K562 (cell line): ENCODE measurements around the gene ZBED4. TPM values are rescaled to one million over a fixed set of nuclear protein-coding genes. Genes with fewer than 3 reads are reported as not detected.
A peak's percentile ranks its signal among the peaks of the same experiment; 100 is the strongest.

Experiments
- ATAC-seq: fragments of 200-7000 bp; cut with Tn5 transposase; 3 replicates; pipeline ENCODE4 v1.9.1; 2020; ENCODE audit warnings: moderate library complexity
- BruUV-seq: library from RNA; stranded (reverse); fragments of 400-500 nt; replicated peaks from 2 replicates; lab custom pipeline; 2021; lab: Mats Ljungman, UMichigan
- CTCF ChIA-PET: fragments of 300-600 bp; formaldehyde crosslinking; extraction: SDS; loops from one replicate; lab custom pipeline; 2021; ENCODE audit warnings: low intra/inter-chr PET ratio; lab: Yijun Ruan, JAX
- POLR2A ChIA-PET: fragments of 300-600, 350-650 bp; sonication (Branson Sonifier 250); formaldehyde crosslinking; extraction: SDS; loops from one replicate; lab custom pipeline; 2021; ENCODE audit warnings: antibody characterized with exemption, inconsistent platforms; lab: Yijun Ruan, JAX
- DNase-seq, 4 experiments: peaks; one replicate each; pipeline versions ENCODE4 v3.0.0 to v3.0.0-alpha.2; 2011 to 2018; ENCODE audit warnings: low spot score in 3 of 4, mixed read lengths in 3 of 4; ENCODE audit errors: extremely low read depth in 1 of 4
- FAIRE-seq: peaks from 2 replicates; lab custom pipeline; 2011; peaks lifted over from hg19 to GRCh38; lab: Jason Lieb, UNC
- H2AFZ ChIP-seq: 2 replicates; pipeline ENCODE4 v1.6.0; 2011; ENCODE audit warnings: low read depth, low read length, control low read depth, inconsistent platforms
- H3K27ac ChIP-seq: fragments of 200-600 bp; 3 replicates; pipeline ENCODE4 v1.8.0; 2011; ENCODE audit warnings: low read depth, mild to moderate bottlenecking, control low read depth, inconsistent platforms, low read length, moderate library complexity, mixed read lengths; ENCODE audit errors: extremely low read depth
- H3K27me3 ChIP-seq, 2 experiments: fragments of 300-600 bp in 1 of 2; 2 replicates in 1 of 2; 3 replicates in 1 of 2; pipeline versions ENCODE4 v1.6.0 to v1.8.0; 2011; ENCODE audit warnings: inconsistent platforms in 2 of 2, low read length in 2 of 2, mild to moderate bottlenecking in 1 of 2, mixed read lengths in 1 of 2, moderate library complexity in 1 of 2; ENCODE audit not compliant: control insufficient read depth in 2 of 2, insufficient read depth in 2 of 2
- H3K36me3 ChIP-seq: fragments of 300-600 bp; 3 replicates; pipeline ENCODE4 v1.8.0; 2011; ENCODE audit warnings: mild to moderate bottlenecking, low read length, inconsistent platforms; ENCODE audit not compliant: control insufficient read depth, insufficient read depth
- H3K4me1 ChIP-seq, 2 experiments: fragments of 200-600 bp in 1 of 2; replicated peaks in 1 of 2; 2 replicates in 1 of 2; 3 replicates in 1 of 2; pipeline versions ENCODE4 v1.5.1 to v1.8.0; 2011; ENCODE audit warnings: inconsistent platforms in 2 of 2, low read length in 2 of 2, mild to moderate bottlenecking in 1 of 2, mixed read lengths in 1 of 2, moderate library complexity in 1 of 2; ENCODE audit not compliant: control insufficient read depth in 2 of 2, insufficient read depth in 2 of 2
- H3K4me2 ChIP-seq: 2 replicates; pipeline ENCODE4 v1.6.1; 2011; ENCODE audit warnings: low read length, control low read depth, inconsistent platforms, mixed read lengths; ENCODE audit not compliant: insufficient read depth
- H3K4me3 ChIP-seq: fragments of 200-600 bp; sonication (generic), shearing (Covaris generic); 2 replicates; pipeline ENCODE4 v1.5.1; 2016; ENCODE audit warnings: control low read depth, inconsistent platforms
- H3K79me2 ChIP-seq: fragments of 200-600 bp; 3 replicates; pipeline ENCODE4 v1.8.0; 2011; ENCODE audit warnings: low read length, inconsistent platforms; ENCODE audit not compliant: control insufficient read depth, insufficient read depth
- H3K9ac ChIP-seq, 2 experiments: 2 replicates each; pipeline versions ENCODE4 v1.6.0 to v1.6.1; 2011; ENCODE audit warnings: low read depth in 2 of 2, low read length in 2 of 2, control low read depth in 1 of 2, inconsistent platforms in 1 of 2, mild to moderate bottlenecking in 1 of 2, mixed read lengths in 1 of 2; ENCODE audit not compliant: insufficient read depth in 1 of 2
- H3K9me1 ChIP-seq: one replicate; pipeline ENCODE4 v1.6.0; 2011; ENCODE audit warnings: inconsistent platforms, mild to moderate bottlenecking, low read length, moderate library complexity; ENCODE audit not compliant: control insufficient read depth, insufficient read depth
- H3K9me3 ChIP-seq: replicated peaks from 2 replicates; pipeline ENCODE4 v1.5.1; 2011; ENCODE audit warnings: low read depth, low read length, inconsistent platforms; ENCODE audit not compliant: control insufficient read depth, insufficient read depth
- H4K20me1 ChIP-seq: replicated peaks from 2 replicates; pipeline ENCODE4 v1.6.1; 2011; ENCODE audit warnings: low read length, inconsistent platforms, mixed read lengths; ENCODE audit not compliant: control insufficient read depth, insufficient read depth
- MTA1 ChIP-seq: fragments of 450-650 bp; IDR thresholded peaks from 2 replicates; pipeline ENCODE4 v1.6.1; 2017; ENCODE audit warnings: borderline replicate concordance
- NFATC3 ChIP-seq: fragments of 450-650 bp; IDR thresholded peaks from 2 replicates; pipeline ENCODE4 v1.6.1; 2017; ENCODE audit warnings: mild to moderate bottlenecking
- RBFOX2 ChIP-seq: fragments of 200-400 bp; formaldehyde crosslinking; IDR thresholded peaks from 2 replicates; pipeline ENCODE4 v1.6.1; 2017; ENCODE audit warnings: low read depth, mild to moderate bottlenecking, low read length, moderate library complexity
- SIN3B ChIP-seq: fragments of 450-650 bp; IDR thresholded peaks from 2 replicates; pipeline ENCODE4 v1.6.1; 2017; ENCODE audit warnings: low read depth, mild to moderate bottlenecking, moderate library complexity
- ZNF436 ChIP-seq: fragments of 250-450, 450-650 bp; sonication (Bioruptor Pico); formaldehyde crosslinking; IDR thresholded peaks from 2 replicates; pipeline ENCODE4 v1.7.0; 2020; ENCODE audit warnings: mild to moderate bottlenecking
- WGBS: fragments of 100-300 bp; shearing (Covaris generic); methylation state at CpG from one replicate; pipeline ENCODE4 v1.1.6; 2016; ENCODE audit warnings: low coverage, mixed read lengths; ENCODE audit not compliant: insufficient coverage; ENCODE audit errors: missing lambda C conversion rate; 5-methylcytosine and 5-hydroxymethylcytosine counted together
- in situ Hi-C: fragments of 300-500 bp; cut with MboI; formaldehyde crosslinking; loops from 4 replicates; pipeline ENCODE4 v1.15.0; 2018; ENCODE audit warnings: inconsistent platforms, mixed read lengths
- intact Hi-C: fragments of 100-400 bp; cut with micrococcal nuclease; formaldehyde crosslinking; loops from 2 replicates; pipeline ENCODE4 v1.14.2; 2022
- polyA plus RNA-seq, 8 experiments: library from polyadenylated mRNA; depleted of rRNA in 4 of 8; stranded (reverse) in 5 of 8; unstranded in 3 of 8; fragments of >200 nt; fragmentation: Nextera tagmentation in 2 of 8; fragmentation: Illumina TruSeq in 1 of 8; extraction: Ambion mirVana in 2 of 8; extraction: Trizol in 1 of 8; gene quantifications; 2 replicates each; pipeline versions ENCODE4 v1.2.1 to v1.2.3, GENCODE V29; 2011 to 2014; ENCODE audit warnings: inconsistent platforms in 1 of 8, missing spikeins in 1 of 8
- total RNA-seq, 7 experiments: library from RNA; depleted of rRNA in 6 of 7; stranded (reverse); fragments of >200 nt in 6 of 7; fragmentation: Illumina TruSeq in 2 of 7; extraction: Trizol in 2 of 7; gene quantifications; 2 replicates each; pipeline versions ENCODE4 v1.2.1 to v1.2.3, GENCODE V29; 2011 to 2021; ENCODE audit warnings: low replicate concordance in 1 of 7
- TF ChIP-seq, protein P1 (sequence below): sonication (generic); formaldehyde crosslinking; IDR thresholded peaks from 2 replicates; pipeline ENCODE4 v1.8.1; 2023; ENCODE audit warnings: mild to moderate bottlenecking, missing genetic modification reagents

ZBED4 gene
- total and polyA plus RNA-seq, 9 of the 15 experiments (the other 6 are each of a cell fraction or from before 2014, with no cell fraction given) = 1.5 to 16.8 (median 7.4) TPM

DNA sequence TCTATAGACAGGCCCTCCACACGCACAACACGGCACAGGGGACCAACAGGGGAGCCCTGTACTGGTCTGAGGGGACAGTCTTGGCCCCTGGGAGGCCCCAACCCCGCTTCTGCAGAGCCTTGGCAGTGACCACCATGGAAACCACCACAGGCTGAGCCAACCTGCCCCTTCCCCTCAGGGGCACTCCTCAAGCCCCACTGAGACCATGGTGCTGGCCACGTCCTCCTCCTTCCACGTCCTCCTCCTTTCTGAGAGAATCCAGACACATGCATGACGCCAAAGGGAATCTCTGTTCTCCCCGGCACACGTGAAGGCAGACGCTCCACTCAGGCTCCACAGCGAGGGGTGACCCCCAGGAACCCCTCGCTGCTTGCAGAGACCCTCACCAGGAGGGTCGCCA lies 28.7 kb upstream of the ZBED4 start:
- intact Hi-C loops (no loop called here), in situ Hi-C loops (loop anchor here (10.0 kb wide), 1 partner anchor 90 kb away; the partner anchor contains the start of genes ALG12 and CRELD2)
- Histone ChIP-seq H3K4me3 (no peak overlapping the region), H3K4me2 (no peak overlapping the region), H4K20me1 (peaks cover 21% of the 10 kb centered on the region; the same call in 1 of the 2 replicates), H3K9me3 (no peaks in the 10 kb centered on the region), H2AFZ (no peak overlapping the region), H3K9me1 (no peaks in the 10 kb centered on the region), H3K4me1 (peaks cover 7 to 51% of the 10 kb centered on the region in 2 experiments; a peak in 4 of 5 replicates), H3K36me3 (peaks cover 54% of the 10 kb centered on the region; the same call in 2 of the 3 replicates), H3K27me3 (no peaks in the 10 kb centered on the region), H3K79me2 (peaks cover 69% of the 10 kb centered on the region), H3K27ac (no peak overlapping the region), H3K9ac (peak overlapping the region in 1 of 2 experiments; percentile 81; a peak in 2 of 4 replicates)
- 100% methylated on average over 5 of the region's 12 CpGs for WGBS
- ChIA-PET POLR2A (interaction anchor here (1.5 to 2.1 kb wide), 2 partner anchors 14 to 31 kb away, joined by 5 to 6 read pairs; no protein-coding TSS in a partner anchor), CTCF (no interaction called here)
- no peak for FAIRE-seq
- BruUV-seq = no TSS peak
- ATAC-seq = no peak
- no peak for DNase-seq
- TF ChIP-seq NFATC3 (no peak), RBFOX2 (peak; percentile 55; the same call in 1 of the 2 replicates)

DNA sequence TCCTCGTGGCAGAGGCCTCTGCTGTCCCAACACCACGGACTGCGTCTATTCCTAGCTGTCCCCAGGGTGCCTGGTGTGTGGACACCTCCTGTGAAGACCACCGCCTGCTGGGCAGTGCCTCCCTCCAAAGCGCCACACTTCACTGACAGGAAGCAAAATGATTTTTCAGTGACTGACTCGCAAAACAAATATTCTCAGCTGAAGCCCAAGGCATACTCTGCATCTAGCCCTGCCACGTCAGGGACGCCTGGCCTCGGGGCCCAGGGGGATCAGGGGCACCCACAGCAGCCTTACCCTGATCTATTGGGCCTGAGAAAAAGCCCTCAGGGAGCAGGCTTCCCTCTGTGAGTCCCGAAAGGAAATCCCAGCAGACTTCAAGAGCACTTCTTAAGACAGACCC lies 28.2 kb upstream of the ZBED4 start:
- H3K27ac ChIP-seq = no peak overlapping the region
- peaks cover 21% of the 10 kb centered on the region; the same call in 1 of the 2 replicates for H4K20me1 ChIP-seq
- H3K79me2 ChIP-seq = peaks cover 64% of the 10 kb centered on the region
- intact Hi-C loops (no loop called here), in situ Hi-C loops (loop anchor here (10.0 kb wide), 1 partner anchor 89 kb away; the partner anchor contains the start of genes ALG12 and CRELD2)
- peaks cover 49% of the 10 kb centered on the region; the same call in 2 of the 3 replicates for H3K36me3 ChIP-seq
- no peaks in the 10 kb centered on the region for H3K9me3 ChIP-seq
- CTCF ChIA-PET = no interaction called here
- peak overlapping the region; percentile 87; the same call in 1 of the 2 replicates for H3K4me2 ChIP-seq
- no peak for FAIRE-seq
- peak overlapping the region in 1 of 2 experiments; percentile 81; a peak in 3 of 4 replicates for H3K9ac ChIP-seq
- DNase-seq = no peak
- no TSS peak for BruUV-seq
- WGBS = 91% methylated on average over 4 of the region's 10 CpGs
- H3K9me1 ChIP-seq = no peaks in the 10 kb centered on the region
- no peak for ATAC-seq
- TF ChIP-seq, protein P1, sequence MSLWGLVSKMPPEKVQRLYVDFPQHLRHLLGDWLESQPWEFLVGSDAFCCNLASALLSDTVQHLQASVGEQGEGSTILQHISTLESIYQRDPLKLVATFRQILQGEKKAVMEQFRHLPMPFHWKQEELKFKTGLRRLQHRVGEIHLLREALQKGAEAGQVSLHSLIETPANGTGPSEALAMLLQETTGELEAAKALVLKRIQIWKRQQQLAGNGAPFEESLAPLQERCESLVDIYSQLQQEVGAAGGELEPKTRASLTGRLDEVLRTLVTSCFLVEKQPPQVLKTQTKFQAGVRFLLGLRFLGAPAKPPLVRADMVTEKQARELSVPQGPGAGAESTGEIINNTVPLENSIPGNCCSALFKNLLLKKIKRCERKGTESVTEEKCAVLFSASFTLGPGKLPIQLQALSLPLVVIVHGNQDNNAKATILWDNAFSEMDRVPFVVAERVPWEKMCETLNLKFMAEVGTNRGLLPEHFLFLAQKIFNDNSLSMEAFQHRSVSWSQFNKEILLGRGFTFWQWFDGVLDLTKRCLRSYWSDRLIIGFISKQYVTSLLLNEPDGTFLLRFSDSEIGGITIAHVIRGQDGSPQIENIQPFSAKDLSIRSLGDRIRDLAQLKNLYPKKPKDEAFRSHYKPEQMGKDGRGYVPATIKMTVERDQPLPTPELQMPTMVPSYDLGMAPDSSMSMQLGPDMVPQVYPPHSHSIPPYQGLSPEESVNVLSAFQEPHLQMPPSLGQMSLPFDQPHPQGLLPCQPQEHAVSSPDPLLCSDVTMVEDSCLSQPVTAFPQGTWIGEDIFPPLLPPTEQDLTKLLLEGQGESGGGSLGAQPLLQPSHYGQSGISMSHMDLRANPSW (CRISPR knock-in tag) = no peak
- TF ChIP-seq MTA1 (no peak), SIN3B (no peak), ZNF436 (CRISPR knock-in tag) (no peak)
- TF ChIP-seq, all 486 proteins: peak for 0
- POLR2A ChIA-PET = interaction anchor here (1.4 to 2.1 kb wide), 6 partner anchors 9 to 30 kb away, joined by 3 to 10 read pairs (median 6); no protein-coding TSS in a partner anchor
- Histone ChIP-seq H3K4me3 (no peak overlapping the region), H2AFZ (no peak overlapping the region), H3K4me1 (peaks cover 7 to 51% of the 10 kb centered on the region in 2 experiments; a peak in 4 of 5 replicates), H3K27me3 (no peaks in the 10 kb centered on the region)
